Urinary bladder (tissue), 4 donors: ENCODE results near the gene ELL. TPM values are rescaled to one million over a fixed set of nuclear protein-coding genes. Genes with fewer than 3 reads are reported as not detected.
"Not testable (repeated sequence)": the region's sequence is repeated elsewhere in the genome, so short reads cannot be mapped to it uniquely, and the experiment has no call there.

Experiments
- DNase-seq: peaks from one replicate; pipeline ENCODE4 v3.0.0-alpha.2; 2015; ENCODE audit errors: extremely low spot score
- H3K27ac ChIP-seq: one replicate; pipeline ENCODE4 v1.5.1; 2013; ENCODE audit warnings: low read depth, mild to moderate bottlenecking, moderate library complexity
- H3K36me3 ChIP-seq: one replicate; pipeline ENCODE4 v1.6.1; 2013; ENCODE audit warnings: mild to moderate bottlenecking, moderate library complexity; ENCODE audit not compliant: insufficient read depth
- H3K4me1 ChIP-seq: one replicate; pipeline ENCODE4 v1.6.1; 2013; ENCODE audit warnings: mild to moderate bottlenecking, moderate library complexity; ENCODE audit not compliant: insufficient read depth
- H3K4me3 ChIP-seq: one replicate; pipeline ENCODE4 v1.5.1; 2013; ENCODE audit warnings: low read depth, low read length
- WGBS: extraction: QIAGEN DNeasy Blood & Tissue Kit; methylation state at CpG from one replicate; pipeline ENCODE4 v1.1.7; 2013; 5-methylcytosine and 5-hydroxymethylcytosine counted together
- polyA plus RNA-seq: library from polyadenylated mRNA; stranded (reverse); fragments of 200-250 nt; gene quantifications from one replicate; pipeline ENCODE4 v1.2.3, GENCODE V29; 2013
- total RNA-seq: library from RNA; depleted of rRNA; stranded (reverse); fragments of >200 nt; gene quantifications from one replicate; pipeline ENCODE4 v1.2.3, GENCODE V29; 2014
- donor health status: healthy with polysubstance abuse.
- donor health status: healthy.

ELL gene
- total and polyA plus RNA-seq, 2 donors: 9.7 to 13.9 TPM

- Histone ChIP-seq H3K4me1 (no peaks in the 10 kb centered on the region), H3K4me3 (peak overlapping the region; percentile 73), H3K27ac (peak overlapping the region; percentile 92), H3K36me3 (no peaks in the 10 kb centered on the region)
- DNase-seq: no peak
- WGBS: 21% methylated on average over 39 of the region's 39 CpGs
Measured at GRCh38 chr19:18418483-18419194, 103.2 kb downstream of the ELL start.

GRCh38 chr19:18418029-18418482 is 103.8 kb downstream of the ELL start:
- DNase-seq: no peak

GRCh38 chr19:18417250-18418028 is 104.4 kb downstream of the ELL start:
- Histone ChIP-seq H3K4me3 (peak overlapping the region; percentile 4), H3K27ac (peak overlapping the region; percentile 92), H3K4me1 (no peaks in the 10 kb centered on the region), H3K36me3 (no peaks in the 10 kb centered on the region)
- DNase-seq: peak; percentile 71
- under 1% methylated on average over 53 of the region's 53 CpGs for WGBS

More at GRCh38 chr19:18418029-18418482, 103.8 kb downstream of the ELL start:
- no peaks in the 10 kb centered on the region for H3K4me1 ChIP-seq
- H3K36me3 ChIP-seq: no peaks in the 10 kb centered on the region
- WGBS: 19% methylated on average over 30 of the region's 30 CpGs
- peak overlapping the region; percentile 92 for H3K27ac ChIP-seq
- H3K4me3 ChIP-seq: no peak overlapping the region

GRCh38 chr19:18416778-18417249 is 105.1 kb downstream of the ELL start:
- DNase-seq: peak; percentile 86
- H3K4me3 ChIP-seq: peak overlapping the region; percentile 4
- H3K36me3 ChIP-seq: no peaks in the 10 kb centered on the region
- no peaks in the 10 kb centered on the region for H3K4me1 ChIP-seq
- H3K27ac ChIP-seq: peak overlapping the region; percentile 92
- under 1% methylated on average over 44 of the region's 44 CpGs for WGBS

GRCh38 chr19:18415178-18415867 is 106.5 kb downstream of the ELL start:
- peak overlapping the region; percentile 79 for H3K27ac ChIP-seq
- DNase-seq: peak; percentile 77
- no peaks in the 10 kb centered on the region for H3K36me3 ChIP-seq
- no peaks in the 10 kb centered on the region for H3K4me1 ChIP-seq
- no peak overlapping the region for H3K4me3 ChIP-seq
- WGBS: 9% methylated on average over 25 of the region's 25 CpGs

GRCh38 chr19:18414504-18415177 is 107.2 kb downstream of the ELL start:
- H3K4me3 ChIP-seq: no peak overlapping the region
- DNase-seq: no peak
- no peaks in the 10 kb centered on the region for H3K4me1 ChIP-seq
- 15% methylated on average over 11 of the region's 11 CpGs for WGBS
- H3K27ac ChIP-seq: peak overlapping the region; percentile 79
- H3K36me3 ChIP-seq: no peaks in the 10 kb centered on the region

GRCh38 chr19:18412610-18413239 is 109.1 kb downstream of the ELL start:
- H3K36me3 ChIP-seq: no peaks in the 10 kb centered on the region
- H3K4me3 ChIP-seq: no peak overlapping the region
- H3K27ac ChIP-seq: no peak overlapping the region
- 79% methylated on average over 16 of the region's 16 CpGs for WGBS
- no peak for DNase-seq
- no peaks in the 10 kb centered on the region for H3K4me1 ChIP-seq

GRCh38 chr19:18408053-18408476 is 113.8 kb downstream of the ELL start:
- WGBS: 52% methylated on average over 10 of the region's 10 CpGs
- no peaks in the 10 kb centered on the region for H3K36me3 ChIP-seq
- H3K27ac ChIP-seq: no peak overlapping the region
- no peaks in the 10 kb centered on the region for H3K4me1 ChIP-seq
- no peak overlapping the region for H3K4me3 ChIP-seq
- no peak for DNase-seq

- no peak for DNase-seq
- no peak overlapping the region for H3K4me3 ChIP-seq
Measured at GRCh38 chr19:18406749-18407148, 115.1 kb downstream of the ELL start.

GRCh38 chr19:18405754-18406153 is 116.1 kb downstream of the ELL start:
- H3K36me3 ChIP-seq, H3K4me1 ChIP-seq, H3K4me3 ChIP-seq, DNase-seq, H3K27ac ChIP-seq: not testable (repeated sequence)
- 91% methylated on average over 11 of the region's 11 CpGs for WGBS

More at GRCh38 chr19:18406749-18407148, 115.1 kb downstream of the ELL start:
- WGBS: 93% methylated on average over 9 of the region's 9 CpGs
- Histone ChIP-seq H3K4me1 (no peaks in the 10 kb centered on the region), H3K36me3 (no peaks in the 10 kb centered on the region), H3K27ac (no peak overlapping the region)

GRCh38 chr19:18402455-18403248 is 119.2 kb downstream of the ELL start:
- 60% methylated on average over 18 of the region's 18 CpGs for WGBS
- not testable (repeated sequence) for H3K4me1 ChIP-seq, H3K4me3 ChIP-seq, H3K36me3 ChIP-seq, DNase-seq, H3K27ac ChIP-seq

GRCh38 chr19:18401580-18402112 is 120.2 kb downstream of the ELL start:
- no peaks in the 10 kb centered on the region for H3K36me3 ChIP-seq
- peak; percentile 78 for DNase-seq
- H3K27ac ChIP-seq: no peak overlapping the region
- no peak overlapping the region for H3K4me3 ChIP-seq
- H3K4me1 ChIP-seq: no peaks in the 10 kb centered on the region
- 49% methylated on average over 7 of the region's 7 CpGs for WGBS
